HCT116 (cell line): Measurements from ENCODE around the gene CCDC177.

Experiments used
- EZH2phosphoT487 ChIP-seq: fragments of 200-600 bp; IDR thresholded peaks from 2 replicates; pipeline ENCODE4 v1.6.1; 2018; ENCODE audit warnings: antibody characterized with exemption, borderline replicate concordance
- JUND ChIP-seq: IDR thresholded peaks from 2 replicates; pipeline ENCODE4 v1.6.1; 2012
- POLR2A ChIP-seq: IDR thresholded peaks from 2 replicates; pipeline ENCODE4 v1.7.0; 2011; ENCODE audit warnings: borderline replicate concordance; ENCODE audit not compliant: insufficient read depth, insufficient read length; ENCODE audit errors: extremely low read depth
- POLR2AphosphoS5 ChIP-seq: IDR thresholded peaks from 2 replicates; pipeline ENCODE4 v1.6.1; 2011; ENCODE audit warnings: mild to moderate bottlenecking, low read depth, low read length, moderate library complexity
- SP1 ChIP-seq: IDR thresholded peaks from 2 replicates; pipeline ENCODE4 v1.6.1; 2012; ENCODE audit warnings: low read depth
- TF ChIP-seq, protein P1 (sequence below): IDR thresholded peaks from 2 replicates; pipeline ENCODE4 v1.6.1; 2012; ENCODE audit warnings: low read depth
- TF ChIP-seq, protein P2 (sequence below), 3 experiments: fragments of 200-600 bp in 1 of 3; sonication (generic) in 1 of 3; IDR thresholded peaks in 2 of 3; conservative IDR thresholded peaks in 1 of 3; 2 replicates each; pipeline ENCODE4 v1.5.1; 2012 to 2017; ENCODE audit warnings: low read depth in 2 of 3, low read length in 2 of 3, antibody characterized with exemption in 1 of 3, borderline replicate concordance in 1 of 3, control low read depth in 1 of 3, mild to moderate bottlenecking in 1 of 3, mixed read lengths in 1 of 3, mixed run types in 1 of 3, moderate library complexity in 1 of 3; ENCODE audit not compliant: insufficient read depth in 1 of 3

DNA sequence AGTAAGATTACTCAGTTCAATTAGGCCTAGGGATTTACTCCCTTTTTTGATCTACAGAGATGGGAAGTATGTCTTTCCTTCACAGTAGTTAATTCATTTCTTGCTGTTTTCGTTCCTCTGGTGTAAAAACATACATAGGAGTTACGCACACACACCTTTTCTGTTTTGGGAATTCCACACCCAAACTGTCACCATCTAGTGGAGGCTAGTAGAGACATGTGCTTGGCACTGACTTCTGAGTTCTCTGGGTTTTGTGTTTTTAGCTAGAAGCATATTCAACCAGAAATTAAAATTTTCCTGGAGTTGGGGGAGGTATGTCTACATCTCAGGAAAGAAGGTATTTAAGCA, 38.1 kb upstream of the CCDC177 start:
- TF ChIP-seq POLR2AphosphoS5 = no peak
- TF ChIP-seq, protein P1, sequence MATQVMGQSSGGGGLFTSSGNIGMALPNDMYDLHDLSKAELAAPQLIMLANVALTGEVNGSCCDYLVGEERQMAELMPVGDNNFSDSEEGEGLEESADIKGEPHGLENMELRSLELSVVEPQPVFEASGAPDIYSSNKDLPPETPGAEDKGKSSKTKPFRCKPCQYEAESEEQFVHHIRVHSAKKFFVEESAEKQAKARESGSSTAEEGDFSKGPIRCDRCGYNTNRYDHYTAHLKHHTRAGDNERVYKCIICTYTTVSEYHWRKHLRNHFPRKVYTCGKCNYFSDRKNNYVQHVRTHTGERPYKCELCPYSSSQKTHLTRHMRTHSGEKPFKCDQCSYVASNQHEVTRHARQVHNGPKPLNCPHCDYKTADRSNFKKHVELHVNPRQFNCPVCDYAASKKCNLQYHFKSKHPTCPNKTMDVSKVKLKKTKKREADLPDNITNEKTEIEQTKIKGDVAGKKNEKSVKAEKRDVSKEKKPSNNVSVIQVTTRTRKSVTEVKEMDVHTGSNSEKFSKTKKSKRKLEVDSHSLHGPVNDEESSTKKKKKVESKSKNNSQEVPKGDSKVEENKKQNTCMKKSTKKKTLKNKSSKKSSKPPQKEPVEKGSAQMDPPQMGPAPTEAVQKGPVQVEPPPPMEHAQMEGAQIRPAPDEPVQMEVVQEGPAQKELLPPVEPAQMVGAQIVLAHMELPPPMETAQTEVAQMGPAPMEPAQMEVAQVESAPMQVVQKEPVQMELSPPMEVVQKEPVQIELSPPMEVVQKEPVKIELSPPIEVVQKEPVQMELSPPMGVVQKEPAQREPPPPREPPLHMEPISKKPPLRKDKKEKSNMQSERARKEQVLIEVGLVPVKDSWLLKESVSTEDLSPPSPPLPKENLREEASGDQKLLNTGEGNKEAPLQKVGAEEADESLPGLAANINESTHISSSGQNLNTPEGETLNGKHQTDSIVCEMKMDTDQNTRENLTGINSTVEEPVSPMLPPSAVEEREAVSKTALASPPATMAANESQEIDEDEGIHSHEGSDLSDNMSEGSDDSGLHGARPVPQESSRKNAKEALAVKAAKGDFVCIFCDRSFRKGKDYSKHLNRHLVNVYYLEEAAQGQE = no peak
- TF ChIP-seq POLR2A = no peak
- TF ChIP-seq, protein P2, sequence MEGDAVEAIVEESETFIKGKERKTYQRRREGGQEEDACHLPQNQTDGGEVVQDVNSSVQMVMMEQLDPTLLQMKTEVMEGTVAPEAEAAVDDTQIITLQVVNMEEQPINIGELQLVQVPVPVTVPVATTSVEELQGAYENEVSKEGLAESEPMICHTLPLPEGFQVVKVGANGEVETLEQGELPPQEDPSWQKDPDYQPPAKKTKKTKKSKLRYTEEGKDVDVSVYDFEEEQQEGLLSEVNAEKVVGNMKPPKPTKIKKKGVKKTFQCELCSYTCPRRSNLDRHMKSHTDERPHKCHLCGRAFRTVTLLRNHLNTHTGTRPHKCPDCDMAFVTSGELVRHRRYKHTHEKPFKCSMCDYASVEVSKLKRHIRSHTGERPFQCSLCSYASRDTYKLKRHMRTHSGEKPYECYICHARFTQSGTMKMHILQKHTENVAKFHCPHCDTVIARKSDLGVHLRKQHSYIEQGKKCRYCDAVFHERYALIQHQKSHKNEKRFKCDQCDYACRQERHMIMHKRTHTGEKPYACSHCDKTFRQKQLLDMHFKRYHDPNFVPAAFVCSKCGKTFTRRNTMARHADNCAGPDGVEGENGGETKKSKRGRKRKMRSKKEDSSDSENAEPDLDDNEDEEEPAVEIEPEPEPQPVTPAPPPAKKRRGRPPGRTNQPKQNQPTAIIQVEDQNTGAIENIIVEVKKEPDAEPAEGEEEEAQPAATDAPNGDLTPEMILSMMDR (IDR thresholded peaks at IDR 0.05 in 2 of 3, conservative IDR thresholded peaks at IDR 0.05 in 1 of 3; ENCODE audit: borderline replicate concordance in 1 of 3, insufficient read depth in 1 of 3, low read depth in 2 of 3, low read length in 2 of 3) = peak; percentile 4 to 22 (median 19); a peak in 2 of 6 replicates
- no peak for TF ChIP-seq EZH2phosphoT487
- no peak for TF ChIP-seq JUND
- TF ChIP-seq SP1 = no peak
